NCI-H146 (cell line): Measurements from ENCODE around the gene C2orf15.
"Not testable (repeated sequence)": the region's sequence is repeated elsewhere in the genome, so short reads cannot be mapped to it uniquely, and the experiment has no call there.

Source experiments
- DNase-seq: peaks from one replicate; lab custom pipeline; 2025; lab: John Stamatoyannopoulos, UW

The C2orf15 gene, protein sequence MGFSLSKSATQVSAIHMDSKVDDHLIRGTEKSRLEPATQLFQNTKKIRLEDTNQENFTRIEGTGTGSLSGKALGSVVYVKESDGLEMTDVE

GRCh38 chr2:99141110-99142108 is at the start of gene C2orf15:
Gene C2orf15 (plus strand): TSS chr2:99141707. CDS start chr2:99150559, 8,852 bp downstream.
- peak; percentile 99 for DNase-seq

DNA sequence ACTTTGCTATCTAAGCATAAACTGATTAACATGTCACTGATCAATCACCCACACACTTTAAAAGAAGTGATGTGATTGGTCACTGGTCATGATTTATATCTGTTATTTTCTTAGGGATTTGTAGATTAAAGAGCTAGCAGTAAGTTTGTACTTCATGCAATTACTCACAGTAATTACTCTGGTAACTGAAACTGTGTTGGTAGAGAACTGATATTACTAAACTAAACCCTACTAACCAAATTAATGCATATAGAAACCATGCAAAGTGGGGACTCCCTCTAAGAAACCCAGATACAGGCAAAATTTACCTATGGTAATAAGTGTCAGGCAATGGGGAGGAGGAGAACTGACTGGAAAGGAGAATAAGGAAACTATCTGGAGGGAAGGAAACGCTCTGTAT is 44.8 kb upstream of the C2orf15 start:
- DNase-seq: no peak

DNA sequence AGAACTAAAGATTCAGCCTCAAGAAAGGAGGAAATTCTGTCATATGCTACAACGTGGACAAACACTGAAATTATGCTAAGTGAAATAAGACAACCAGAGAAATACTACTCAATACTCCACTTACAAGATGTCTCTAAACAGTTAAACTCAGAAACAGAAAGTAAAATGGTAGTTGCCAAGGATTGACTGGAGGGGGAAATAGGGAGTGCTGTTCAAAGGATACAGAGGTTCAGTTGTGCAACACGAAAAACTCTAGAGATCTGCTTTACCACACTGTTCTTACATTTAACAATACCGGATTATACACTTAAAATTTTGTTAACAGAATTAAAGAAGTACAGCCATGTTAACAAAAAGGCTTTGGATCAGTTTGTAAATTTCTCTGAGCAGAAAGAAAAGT is 39.8 kb upstream of the C2orf15 start:
- DNase-seq: no peak

DNA sequence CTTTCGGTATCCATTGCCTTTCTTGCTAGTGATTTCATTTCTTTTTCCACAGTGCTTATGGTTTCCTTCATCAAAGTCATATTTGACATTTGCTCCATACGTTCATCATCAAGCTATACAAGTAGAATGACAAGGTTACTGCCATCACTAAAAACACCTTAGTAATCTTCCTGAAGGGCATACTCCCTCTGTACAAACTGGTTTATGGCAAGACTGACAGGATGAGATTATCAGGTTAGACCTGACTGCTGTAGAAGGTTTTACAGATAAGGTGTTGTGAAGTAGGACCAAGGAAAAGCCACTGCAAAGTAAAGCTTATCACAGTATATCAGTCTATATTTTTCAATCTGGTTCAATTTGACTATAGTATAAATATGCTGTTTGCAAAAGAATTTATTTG is 37.5 kb upstream of the C2orf15 start:
- DNase-seq: no peak

- no peak for DNase-seq
Observed at GRCh38 chr2:99106913-99107312, 34.6 kb upstream of the C2orf15 start.

DNA sequence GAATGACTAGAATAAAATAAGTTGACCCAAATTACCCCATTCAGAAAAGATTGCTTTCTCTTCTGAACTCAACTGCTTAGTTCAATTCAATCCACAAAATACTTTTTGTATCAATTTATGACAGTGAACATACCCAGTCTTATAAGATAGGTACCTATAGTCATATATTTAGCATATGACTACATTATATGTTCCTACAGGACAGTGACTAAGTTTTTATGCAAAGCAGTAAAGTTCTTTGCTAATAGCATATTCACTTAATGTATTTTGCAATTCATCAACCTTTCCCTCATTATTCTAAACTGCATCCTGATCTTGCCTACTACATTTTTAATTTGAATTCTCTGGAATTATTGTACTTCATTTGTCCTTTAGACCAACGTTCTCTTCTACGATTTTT is 30.3 kb upstream of the C2orf15 start:
- DNase-seq: no peak

DNA sequence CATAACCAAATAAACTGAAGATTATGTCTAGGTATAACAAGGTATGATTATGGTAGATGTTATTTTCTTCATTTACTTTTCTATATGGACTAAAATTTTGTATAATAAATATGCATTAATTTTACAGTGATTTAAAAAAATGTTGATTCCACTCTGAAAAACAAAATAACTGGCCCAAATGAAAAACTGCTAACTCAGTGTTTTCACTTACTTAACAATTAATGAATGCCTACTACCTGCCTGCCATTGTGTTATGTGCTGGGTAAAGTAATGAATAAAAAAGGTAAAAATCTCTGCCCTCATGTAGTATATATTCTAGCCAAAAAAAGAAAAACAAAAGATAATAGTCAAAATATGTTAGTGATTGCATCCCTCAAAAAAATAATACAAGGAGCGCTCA is 29.6 kb upstream of the C2orf15 start:
- no peak for DNase-seq

- DNase-seq: no peak
Observed at GRCh38 chr2:99112617-99113016, 28.9 kb upstream of the C2orf15 start.

- no peak for DNase-seq
Observed at GRCh38 chr2:99127981-99128380, 13.5 kb upstream of the C2orf15 start.

DNA sequence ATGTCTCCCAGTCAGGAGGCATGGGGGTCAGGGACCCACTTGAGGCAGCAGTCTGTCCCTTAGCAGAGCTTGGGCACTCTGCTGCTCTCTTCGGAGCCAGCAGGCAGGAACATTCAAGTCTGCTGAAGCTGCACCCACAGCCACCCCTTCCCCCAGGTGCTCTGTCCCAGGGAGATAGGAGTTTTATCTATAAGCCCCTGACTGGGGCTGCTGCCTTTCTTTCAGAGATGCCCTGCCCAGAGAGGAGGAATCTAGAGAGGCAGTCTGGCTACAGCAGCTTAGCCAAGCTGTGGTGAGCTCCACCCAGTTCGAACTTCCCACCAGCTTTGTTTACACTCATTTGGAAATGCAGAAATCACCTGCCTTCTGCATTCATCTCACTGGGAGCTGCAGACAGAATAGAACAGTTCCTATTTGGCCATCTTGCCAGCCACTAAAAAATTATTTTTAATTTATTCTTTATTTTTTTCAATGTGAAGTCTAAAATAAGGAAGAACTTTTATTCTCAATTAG is 6.4 kb upstream of the C2orf15 start:
- DNase-seq: not testable (repeated sequence)

GRCh38 chr2:99139003-99139402 is 2.5 kb upstream of the C2orf15 start:
- no peak for DNase-seq

DNA sequence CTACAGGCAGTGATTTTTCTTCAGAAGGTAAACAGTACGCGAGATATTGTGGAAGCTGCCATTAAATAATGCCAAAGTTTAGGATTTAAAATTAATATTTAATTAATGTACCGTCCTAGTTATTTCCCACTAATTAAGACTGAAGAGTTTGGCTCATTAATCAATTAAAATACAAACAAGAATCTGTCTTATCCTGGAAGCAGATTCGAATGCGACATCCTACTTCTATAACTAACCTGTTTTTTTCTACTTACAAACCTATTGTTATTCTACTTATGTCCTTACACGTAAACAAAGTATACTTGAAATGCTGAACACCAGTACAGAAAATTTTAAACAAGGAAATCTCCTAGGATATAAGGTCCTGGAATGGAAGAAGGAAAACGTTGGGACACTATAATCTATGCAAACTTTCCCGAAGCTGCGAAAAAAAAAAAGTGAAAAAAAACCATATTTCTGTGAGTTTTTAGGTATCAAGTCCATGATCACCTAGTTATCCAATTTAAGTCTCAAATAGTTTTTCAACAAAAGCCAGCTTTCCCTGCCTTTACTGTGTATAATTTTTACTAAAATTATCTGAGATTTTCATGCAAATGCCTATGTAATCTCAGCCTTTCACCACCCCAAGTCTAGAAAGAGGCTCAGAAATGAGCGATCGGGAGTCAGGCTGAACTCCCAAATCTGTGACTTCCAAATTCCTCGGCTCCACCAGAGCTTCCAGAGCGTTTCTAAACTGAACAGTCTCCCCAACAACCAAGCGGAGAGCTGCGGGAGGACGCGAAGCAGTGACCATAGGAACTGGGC is 1.2 kb upstream of the C2orf15 start:
- DNase-seq: no peak

DNA sequence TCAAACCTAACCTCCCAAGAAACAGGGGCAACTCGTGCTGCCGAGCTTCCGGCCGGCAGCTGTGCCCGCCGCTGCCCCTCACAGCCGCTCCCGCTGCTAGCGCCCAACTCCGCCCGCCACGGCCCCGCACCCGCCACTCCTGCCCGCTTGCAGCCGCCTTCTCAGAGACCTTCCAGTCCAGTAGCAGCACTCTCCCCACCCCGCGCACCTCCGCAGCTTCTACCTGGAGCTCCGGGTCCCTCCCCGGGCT is 722 bp upstream of the C2orf15 start:
- DNase-seq: no peak

GRCh38 chr2:99150706-99151105 is 9.2 kb downstream of the C2orf15 start:
- DNase-seq: no peak

- DNase-seq: no peak
Observed at GRCh38 chr2:99152199-99152895, 10.8 kb downstream of the C2orf15 start.

DNA sequence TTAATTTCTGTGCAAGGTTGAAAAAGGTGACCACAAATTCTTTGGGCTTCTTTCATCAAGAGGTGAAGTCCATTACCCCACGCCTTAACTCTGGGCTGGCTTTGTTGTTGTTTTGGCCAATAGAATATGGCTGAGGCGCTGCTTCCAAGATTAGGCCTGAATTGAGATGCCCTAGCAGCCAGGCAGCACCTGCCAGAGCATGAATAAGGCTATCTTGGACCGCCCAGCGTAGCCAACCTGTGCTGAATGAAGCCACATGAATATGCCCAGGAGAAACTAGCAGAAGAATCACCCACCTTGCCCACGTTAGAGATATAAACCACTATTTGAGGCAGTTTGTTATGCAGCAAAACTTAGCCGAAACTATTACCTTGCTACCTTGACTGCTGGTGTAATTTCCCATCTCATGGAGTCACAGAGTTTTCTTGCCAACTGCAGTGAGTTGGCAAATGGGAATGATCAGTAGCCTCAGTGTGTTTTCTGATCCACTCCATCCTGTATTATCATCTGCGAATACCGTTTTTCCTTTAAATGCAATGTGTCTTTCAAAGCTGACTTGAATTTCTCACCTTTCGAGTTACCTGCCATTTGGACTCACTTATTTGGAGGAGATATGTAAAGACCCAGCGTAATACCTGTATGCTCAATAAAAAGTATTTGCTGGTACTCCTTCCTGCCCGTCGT is 12.6 kb downstream of the C2orf15 start:
- DNase-seq: no peak

- peak; percentile 92 for DNase-seq
Observed at GRCh38 chr2:99154643-99155536, 13.4 kb downstream of the C2orf15 start, which contains the start of the genes LIPT1 and TSGA10. Gene LIPT1 (plus strand): TSS chr2:99154967. CDS start chr2:99161958, 6,991 bp downstream. Gene TSGA10 (minus strand): TSS chr2:99154942. CDS start chr2:99109439, 45,503 bp downstream.

- DNase-seq: no peak
Observed at GRCh38 chr2:99156891-99157290, 15.4 kb downstream of the C2orf15 start.

- DNase-seq: no peak
Observed at GRCh38 chr2:99158599-99158998, 17.1 kb downstream of the C2orf15 start.

DNA sequence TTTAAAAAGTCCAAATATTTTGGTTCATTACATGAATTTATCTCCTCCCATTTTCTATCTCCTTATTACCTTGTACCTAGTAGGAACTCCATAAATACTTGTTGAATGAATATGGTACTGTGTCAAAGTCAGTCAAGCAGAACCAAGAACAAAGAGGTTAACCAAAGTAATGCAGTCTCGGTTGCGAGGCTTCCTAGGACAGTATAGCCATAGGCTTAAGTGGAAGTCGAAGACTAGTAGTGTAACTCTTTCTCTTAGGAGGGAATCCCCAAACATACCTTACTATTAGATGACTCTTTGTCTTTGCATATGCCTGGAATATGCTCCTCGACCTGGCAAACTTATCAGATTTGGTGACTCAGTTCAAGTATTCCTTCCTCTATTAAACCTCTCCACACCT is 18.1 kb downstream of the C2orf15 start:
- DNase-seq: no peak
